Keratinocyte (primary cell): ENCODE results near the gene SMG7. TPM values are rescaled to one million over a fixed set of nuclear protein-coding genes. Genes with fewer than 3 reads are reported as not detected.

Experiments used
- DNase-seq: peaks from one replicate; pipeline ENCODE4 v3.0.0-alpha.2; 2011; ENCODE audit warnings: low read depth, missing footprints, low spot score
- FAIRE-seq: peaks from 2 replicates; lab custom pipeline; 2011; peaks lifted over from hg19 to GRCh38; lab: Jason Lieb, UNC
- H2AFZ ChIP-seq: 2 replicates; pipeline ENCODE4 v1.6.0; 2012; ENCODE audit warnings: low read length, control low read depth, inconsistent platforms; ENCODE audit not compliant: control insufficient read depth
- H3K27ac ChIP-seq: 2 replicates; pipeline ENCODE4 v1.5.1; 2011; ENCODE audit warnings: low read length; ENCODE audit not compliant: control insufficient read depth, insufficient read depth
- H3K27me3 ChIP-seq: 3 replicates; pipeline ENCODE4 v1.6.0; 2011; ENCODE audit warnings: low read length; ENCODE audit not compliant: control insufficient read depth, insufficient read depth; ENCODE audit errors: extremely low read depth
- H3K36me3 ChIP-seq, 2 experiments: 2 replicates in 1 of 2; 3 replicates in 1 of 2; pipeline ENCODE4 v1.5.1; 2011; ENCODE audit warnings: low read length in 2 of 2, mild to moderate bottlenecking in 1 of 2; ENCODE audit not compliant: control insufficient read depth in 2 of 2, insufficient read depth in 2 of 2; ENCODE audit errors: extremely low read depth in 1 of 2
- H3K4me1 ChIP-seq: 3 replicates; pipeline ENCODE4 v1.5.1; 2011; ENCODE audit warnings: low read length; ENCODE audit not compliant: control insufficient read depth, insufficient read depth; ENCODE audit errors: extremely low read depth
- H3K4me2 ChIP-seq: 3 replicates; pipeline ENCODE4 v1.6.0; 2011; ENCODE audit warnings: low read depth, low read length; ENCODE audit not compliant: control insufficient read depth, insufficient read depth; ENCODE audit errors: extremely low read depth
- H3K4me3 ChIP-seq, 3 experiments: fragments of 200-600 bp in 1 of 3; sonication (generic) in 1 of 3; 2 replicates in 2 of 3; 3 replicates in 1 of 3; pipeline ENCODE4 v1.5.1; 2011 to 2016; ENCODE audit warnings: low read length in 3 of 3, mild to moderate bottlenecking in 3 of 3, control low read depth in 2 of 3, inconsistent platforms in 1 of 3, low read depth in 1 of 3, mixed read lengths in 1 of 3, mixed run types in 1 of 3, moderate library complexity in 1 of 3; ENCODE audit not compliant: control insufficient read depth in 2 of 3, insufficient read depth in 2 of 3; ENCODE audit errors: extremely low read depth in 1 of 3
- H3K79me2 ChIP-seq: 2 replicates; pipeline ENCODE4 v1.6.0; 2012; ENCODE audit warnings: low read length; ENCODE audit not compliant: control insufficient read depth, insufficient read depth
- H3K9ac ChIP-seq: 3 replicates; pipeline ENCODE4 v1.6.0; 2011; ENCODE audit warnings: low read length; ENCODE audit not compliant: control insufficient read depth, insufficient read depth; ENCODE audit errors: extremely low read depth
- H3K9me1 ChIP-seq: 3 replicates; pipeline ENCODE4 v1.6.0; 2011; ENCODE audit warnings: low read length; ENCODE audit not compliant: control insufficient read depth, insufficient read depth; ENCODE audit errors: extremely low read depth
- H3K9me3 ChIP-seq: 2 replicates; pipeline ENCODE4 v1.5.1; 2012; ENCODE audit warnings: low read depth, low read length; ENCODE audit not compliant: control insufficient read depth
- H4K20me1 ChIP-seq: 3 replicates; pipeline ENCODE4 v1.6.0; 2011; ENCODE audit warnings: low read length; ENCODE audit not compliant: control insufficient read depth, insufficient read depth; ENCODE audit errors: extremely low read depth
- EZH2 ChIP-seq: IDR thresholded peaks from one replicate; pipeline ENCODE4 v1.6.1; 2012; ENCODE audit warnings: inconsistent platforms, mild to moderate bottlenecking, low read length, moderate library complexity
- dilution Hi-C: fragments of 300-500 bp; cut with MboI; formaldehyde crosslinking; loops from one replicate; pipeline ENCODE4 v1.7.0; 2020; ENCODE audit warnings: low sequenced_read_pairs; ENCODE audit not compliant: extremely low pct_ligation_motif_present
- polyA plus RNA-seq, 5 experiments: library from polyadenylated mRNA; depleted of rRNA in 3 of 5; stranded (reverse) in 3 of 5; stranded (forward) in 1 of 5; unstranded in 1 of 5; fragments of >200 nt; gene quantifications; 1 replicate in 1 of 5; 2 replicates in 3 of 5; 3 replicates in 1 of 5; pipeline versions ENCODE4 v1.2.1 to v1.2.3, GENCODE V29; 2011 to 2012; ENCODE audit warnings: missing spikeins in 2 of 5, low read depth in 1 of 5, low replicate concordance in 1 of 5
- TF ChIP-seq, protein P1 (sequence below), 3 experiments: IDR thresholded peaks in 1 of 3; conservative IDR thresholded peaks in 1 of 3; optimal IDR thresholded peaks in 1 of 3; 2 replicates in 2 of 3; 3 replicates in 1 of 3; pipeline versions ENCODE3 to v1.5.1; 2011; ENCODE audit warnings: low read length in 3 of 3, mild to moderate bottlenecking in 3 of 3, moderate library complexity in 2 of 3, control low read depth in 1 of 3, inconsistent platforms in 1 of 3; ENCODE audit not compliant: insufficient read depth in 2 of 3; ENCODE audit errors: extremely low read depth in 1 of 3

The SMG7 gene
- polyA plus RNA-seq, 1 donor (not counting 4 experiments of a cell fraction or from before 2014, with no cell fraction given): 38.2 TPM

GRCh38 chr1:183546427-183546826 lies 74.1 kb downstream of the SMG7 start:
- Histone ChIP-seq H3K9ac (no peak overlapping the region), H3K79me2 (no peaks in the 10 kb centered on the region), H3K9me1 (no peaks in the 10 kb centered on the region), H3K9me3 (no peaks in the 10 kb centered on the region), H3K36me3 (peaks cover 21 to 30% of the 10 kb centered on the region in 2 experiments), H4K20me1 (no peaks in the 10 kb centered on the region), H2AFZ (no peak overlapping the region), H3K4me1 (no peaks in the 10 kb centered on the region), H3K4me2 (no peak overlapping the region), H3K27ac (no peak overlapping the region), H3K27me3 (no peaks in the 10 kb centered on the region), H3K4me3 (no peak overlapping the region)
- TF ChIP-seq, protein P1, sequence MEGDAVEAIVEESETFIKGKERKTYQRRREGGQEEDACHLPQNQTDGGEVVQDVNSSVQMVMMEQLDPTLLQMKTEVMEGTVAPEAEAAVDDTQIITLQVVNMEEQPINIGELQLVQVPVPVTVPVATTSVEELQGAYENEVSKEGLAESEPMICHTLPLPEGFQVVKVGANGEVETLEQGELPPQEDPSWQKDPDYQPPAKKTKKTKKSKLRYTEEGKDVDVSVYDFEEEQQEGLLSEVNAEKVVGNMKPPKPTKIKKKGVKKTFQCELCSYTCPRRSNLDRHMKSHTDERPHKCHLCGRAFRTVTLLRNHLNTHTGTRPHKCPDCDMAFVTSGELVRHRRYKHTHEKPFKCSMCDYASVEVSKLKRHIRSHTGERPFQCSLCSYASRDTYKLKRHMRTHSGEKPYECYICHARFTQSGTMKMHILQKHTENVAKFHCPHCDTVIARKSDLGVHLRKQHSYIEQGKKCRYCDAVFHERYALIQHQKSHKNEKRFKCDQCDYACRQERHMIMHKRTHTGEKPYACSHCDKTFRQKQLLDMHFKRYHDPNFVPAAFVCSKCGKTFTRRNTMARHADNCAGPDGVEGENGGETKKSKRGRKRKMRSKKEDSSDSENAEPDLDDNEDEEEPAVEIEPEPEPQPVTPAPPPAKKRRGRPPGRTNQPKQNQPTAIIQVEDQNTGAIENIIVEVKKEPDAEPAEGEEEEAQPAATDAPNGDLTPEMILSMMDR (optimal IDR thresholded peaks at IDR 0.05 in 1 of 3, IDR thresholded peaks at IDR 0.05 in 1 of 3, conservative IDR thresholded peaks at IDR 0.05 in 1 of 3; ENCODE audit: extremely low read depth in 1 of 3, insufficient read depth in 2 of 3, low read length in 3 of 3): no peak
- no peak for TF ChIP-seq EZH2
- dilution Hi-C loops: no loop called here
- FAIRE-seq (no peak), DNase-seq (no peak)

GRCh38 chr1:183548116-183548515 lies 75.8 kb downstream of the SMG7 start:
- FAIRE-seq (no peak), DNase-seq (no peak)
- no peaks in the 10 kb centered on the region for H4K20me1 ChIP-seq
- no peak overlapping the region for H3K27ac ChIP-seq
- H3K9ac ChIP-seq: no peak overlapping the region
- no peak overlapping the region for H2AFZ ChIP-seq
- no peaks in the 10 kb centered on the region for H3K4me1 ChIP-seq
- TF ChIP-seq EZH2: no peak
- TF ChIP-seq, protein P1 (optimal IDR thresholded peaks at IDR 0.05 in 1 of 3, IDR thresholded peaks at IDR 0.05 in 1 of 3, conservative IDR thresholded peaks at IDR 0.05 in 1 of 3; ENCODE audit: extremely low read depth in 1 of 3, insufficient read depth in 2 of 3, low read length in 3 of 3): no peak
- no peak overlapping the region for H3K4me2 ChIP-seq
- H3K79me2 ChIP-seq: no peaks in the 10 kb centered on the region
- H3K4me3 ChIP-seq: no peak overlapping the region
- no peaks in the 10 kb centered on the region for H3K9me3 ChIP-seq
- H3K27me3 ChIP-seq: no peaks in the 10 kb centered on the region
- no peaks in the 10 kb centered on the region for H3K9me1 ChIP-seq
- dilution Hi-C loops: no loop called here
- peaks cover 29 to 39% of the 10 kb centered on the region in 2 experiments for H3K36me3 ChIP-seq
